Vagina (tissue), 2 donors: ENCODE results near the gene REG1B. TPM values are rescaled to one million over a fixed set of nuclear protein-coding genes. Genes with fewer than 3 reads are reported as not detected.

ENCODE experiments used
- DNase-seq, 2 donors: peaks; one replicate each; pipeline ENCODE4 v3.0.0-alpha.2; 2017; ENCODE audit errors: extremely low spot score in 2 of 2
- H3K27ac ChIP-seq: fragments of 200-600 bp; sonication (generic); one replicate; pipeline ENCODE4 v1.5.1; 2019
- H3K27me3 ChIP-seq: fragments of 200-600 bp; sonication (generic); one replicate; pipeline ENCODE4 v1.5.1; 2019
- H3K36me3 ChIP-seq, 2 donors: fragments of 200-600 bp; sonication (generic); one replicate each; pipeline ENCODE4 v1.5.1; 2017 to 2019
- H3K4me1 ChIP-seq: fragments of 200-600 bp; sonication (generic); one replicate; pipeline ENCODE4 v1.5.1; 2019
- H3K4me3 ChIP-seq, 2 donors: fragments of 200-600 bp; sonication (generic); 1 replicate in 1 of 2; 2 replicates in 1 of 2; pipeline ENCODE4 v1.5.1; 2016 to 2019
- H3K9me3 ChIP-seq: fragments of 200-600 bp; sonication (generic); one replicate; pipeline ENCODE4 v1.5.1; 2019
- POLR2A ChIP-seq, 2 donors: fragments of 450-650 bp; IDR thresholded peaks; one replicate each; pipeline ENCODE4 v1.6.1; 2017; ENCODE audit warnings: antibody characterized with exemption in 2 of 2, mild to moderate bottlenecking in 2 of 2, moderate library complexity in 2 of 2
- POLR2AphosphoS5 ChIP-seq, 2 donors: sonication (generic); formaldehyde crosslinking; IDR thresholded peaks; one replicate each; pipeline ENCODE4 v1.9.0; 2017; ENCODE audit warnings: antibody characterized with exemption in 2 of 2, mild to moderate bottlenecking in 2 of 2, low read depth in 1 of 2; ENCODE audit not compliant: insufficient read depth in 1 of 2
- intact Hi-C: fragments of 100-400 bp; cut with DNase I; formaldehyde crosslinking; loops from one replicate; pipeline ENCODE4 v1.15.1; 2023
- total RNA-seq: library from RNA; depleted of rRNA; stranded (reverse); fragments of >200 nt; gene quantifications from one replicate; pipeline ENCODE4 v1.2.3, GENCODE V29; 2016
- TF ChIP-seq, protein P1 (sequence below), 3 experiments: fragments of 450-650 bp in 2 of 3; fragments of 200-600 bp in 1 of 3; sonication (generic) in 1 of 3; IDR thresholded peaks; one replicate each; pipeline ENCODE4 v1.5.1; 2017 to 2019; ENCODE audit warnings: antibody characterized with exemption in 3 of 3, mild to moderate bottlenecking in 2 of 3, moderate library complexity in 2 of 3

Gene REG1B
- total RNA-seq, 1 donor from 2014 or later, result not detected

DNA sequence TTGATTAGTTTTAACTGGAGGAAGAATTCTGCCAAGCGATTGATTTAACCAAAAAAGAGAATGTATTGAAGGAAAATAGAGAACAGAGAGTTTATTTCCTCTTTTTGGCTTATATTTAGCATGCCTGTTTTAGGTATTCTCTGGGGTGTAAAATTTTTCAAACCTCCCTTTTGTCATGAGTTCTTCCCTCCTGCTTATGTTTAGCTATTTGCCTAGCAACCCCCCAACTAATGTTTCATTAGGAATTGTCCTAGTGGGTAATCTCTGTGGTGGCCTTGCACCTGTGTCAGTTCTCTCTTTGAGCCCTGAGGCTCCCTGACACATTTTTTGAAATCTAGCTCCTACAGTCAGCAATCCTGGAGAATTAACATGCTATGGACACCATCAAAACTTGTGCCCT is 12.5 kb upstream of the REG1B start:
- TF ChIP-seq POLR2AphosphoS5 (IDR thresholded peaks at IDR 0.05; ENCODE audit: insufficient read depth in 1 of 2, low read depth in 1 of 2), result no peak
- no peak for TF ChIP-seq POLR2A (IDR thresholded peaks at IDR 0.05)
- TF ChIP-seq, protein P1, sequence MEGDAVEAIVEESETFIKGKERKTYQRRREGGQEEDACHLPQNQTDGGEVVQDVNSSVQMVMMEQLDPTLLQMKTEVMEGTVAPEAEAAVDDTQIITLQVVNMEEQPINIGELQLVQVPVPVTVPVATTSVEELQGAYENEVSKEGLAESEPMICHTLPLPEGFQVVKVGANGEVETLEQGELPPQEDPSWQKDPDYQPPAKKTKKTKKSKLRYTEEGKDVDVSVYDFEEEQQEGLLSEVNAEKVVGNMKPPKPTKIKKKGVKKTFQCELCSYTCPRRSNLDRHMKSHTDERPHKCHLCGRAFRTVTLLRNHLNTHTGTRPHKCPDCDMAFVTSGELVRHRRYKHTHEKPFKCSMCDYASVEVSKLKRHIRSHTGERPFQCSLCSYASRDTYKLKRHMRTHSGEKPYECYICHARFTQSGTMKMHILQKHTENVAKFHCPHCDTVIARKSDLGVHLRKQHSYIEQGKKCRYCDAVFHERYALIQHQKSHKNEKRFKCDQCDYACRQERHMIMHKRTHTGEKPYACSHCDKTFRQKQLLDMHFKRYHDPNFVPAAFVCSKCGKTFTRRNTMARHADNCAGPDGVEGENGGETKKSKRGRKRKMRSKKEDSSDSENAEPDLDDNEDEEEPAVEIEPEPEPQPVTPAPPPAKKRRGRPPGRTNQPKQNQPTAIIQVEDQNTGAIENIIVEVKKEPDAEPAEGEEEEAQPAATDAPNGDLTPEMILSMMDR (IDR thresholded peaks at IDR 0.05), result no peak
- H3K27me3 ChIP-seq, result no peaks in the 10 kb centered on the region
- H3K4me1 ChIP-seq, result no peaks in the 10 kb centered on the region
- H3K9me3 ChIP-seq, result no peaks in the 10 kb centered on the region
- H3K27ac ChIP-seq, result no peak overlapping the region
- no peak for DNase-seq
- no peaks in the 10 kb centered on the region for H3K36me3 ChIP-seq
- intact Hi-C loops, result no loop called here
- H3K4me3 ChIP-seq, result no peak overlapping the region

DNA sequence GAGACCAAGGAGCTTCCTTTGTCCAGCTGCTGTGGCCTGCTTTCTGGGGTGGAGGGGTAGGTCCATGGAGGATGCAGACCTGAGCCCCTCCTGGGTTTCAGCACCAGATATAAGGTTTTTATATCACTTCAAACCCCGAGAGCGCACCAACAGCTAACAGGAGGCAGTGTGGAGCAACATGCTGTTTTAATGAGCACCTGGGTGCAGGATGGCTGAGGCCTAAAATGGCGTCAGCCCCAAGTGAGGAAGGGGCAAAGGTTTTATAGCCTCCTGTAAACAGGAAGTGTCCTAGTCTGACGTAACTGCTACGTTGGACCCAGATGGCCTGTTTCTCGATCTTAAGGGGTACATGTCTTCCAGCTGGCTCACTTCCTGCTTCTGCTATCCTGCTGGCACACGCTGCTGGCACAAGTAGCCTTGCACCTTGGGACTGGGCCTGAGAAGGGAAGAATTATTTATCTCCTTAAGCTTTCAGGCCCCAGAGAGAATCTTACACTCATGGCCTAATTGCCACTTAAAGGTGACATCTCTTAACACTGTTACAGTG is 11.4 kb upstream of the REG1B start:
- intact Hi-C loops, result no loop called here
- Histone ChIP-seq H3K27ac (no peak overlapping the region), H3K27me3 (no peaks in the 10 kb centered on the region), H3K4me1 (no peaks in the 10 kb centered on the region), H3K9me3 (no peaks in the 10 kb centered on the region), H3K4me3 (no peak overlapping the region), H3K36me3 (no peaks in the 10 kb centered on the region)
- no peak for DNase-seq
- TF ChIP-seq POLR2A (IDR thresholded peaks at IDR 0.05) (no peak), POLR2AphosphoS5 (IDR thresholded peaks at IDR 0.05; ENCODE audit: insufficient read depth in 1 of 2, low read depth in 1 of 2) (no peak)
- TF ChIP-seq, protein P1 (IDR thresholded peaks at IDR 0.05), result no peak

GRCh38 chr2:79097843-79098242 is 10.1 kb upstream of the REG1B start:
- H3K4me3 ChIP-seq, result no peak overlapping the region
- H3K4me1 ChIP-seq, result no peaks in the 10 kb centered on the region
- TF ChIP-seq POLR2A (IDR thresholded peaks at IDR 0.05), result no peak
- TF ChIP-seq POLR2AphosphoS5 (IDR thresholded peaks at IDR 0.05; ENCODE audit: insufficient read depth in 1 of 2, low read depth in 1 of 2), result no peak
- TF ChIP-seq, protein P1 (IDR thresholded peaks at IDR 0.05), result no peak
- intact Hi-C loops, result no loop called here
- H3K27me3 ChIP-seq, result no peaks in the 10 kb centered on the region
- H3K9me3 ChIP-seq, result no peaks in the 10 kb centered on the region
- no peak for DNase-seq
- H3K36me3 ChIP-seq, result no peaks in the 10 kb centered on the region
- no peak overlapping the region for H3K27ac ChIP-seq

GRCh38 chr2:79090693-79091092 is 2.9 kb upstream of the REG1B start:
- no peaks in the 10 kb centered on the region for H3K36me3 ChIP-seq
- intact Hi-C loops, result no loop called here
- TF ChIP-seq POLR2A (IDR thresholded peaks at IDR 0.05) (no peak), POLR2AphosphoS5 (IDR thresholded peaks at IDR 0.05; ENCODE audit: insufficient read depth in 1 of 2, low read depth in 1 of 2) (no peak)

DNA sequence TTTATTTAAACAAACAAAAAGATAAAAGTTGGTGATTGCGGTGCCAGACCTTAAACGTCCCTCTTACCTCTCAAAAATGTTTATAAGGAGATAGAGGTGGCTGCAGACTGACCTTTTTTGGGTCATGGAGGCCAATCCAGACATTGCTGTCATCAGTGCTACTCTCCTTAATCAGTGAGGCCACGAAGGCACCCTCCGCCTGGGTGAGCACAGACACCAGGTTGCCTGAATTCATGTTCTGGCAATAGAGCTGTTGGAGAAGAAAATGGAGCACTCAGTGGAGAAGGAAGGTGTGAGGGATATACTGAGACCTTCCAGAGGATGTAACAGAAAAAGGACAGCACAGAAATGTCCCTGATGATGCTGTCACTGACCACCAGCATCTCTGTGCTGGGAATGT is 1.5 kb downstream of the REG1B start:
- no peaks in the 10 kb centered on the region for H3K9me3 ChIP-seq
- intact Hi-C loops, result no loop called here
- no peak for DNase-seq
- H3K27ac ChIP-seq, result no peak overlapping the region
- H3K4me3 ChIP-seq, result no peak overlapping the region
- no peaks in the 10 kb centered on the region for H3K36me3 ChIP-seq
- no peaks in the 10 kb centered on the region for H3K4me1 ChIP-seq
- TF ChIP-seq POLR2A (IDR thresholded peaks at IDR 0.05) (no peak), POLR2AphosphoS5 (IDR thresholded peaks at IDR 0.05; ENCODE audit: insufficient read depth in 1 of 2, low read depth in 1 of 2) (no peak)
- TF ChIP-seq, protein P1 (IDR thresholded peaks at IDR 0.05), result no peak
- no peaks in the 10 kb centered on the region for H3K27me3 ChIP-seq

More at GRCh38 chr2:79090693-79091092, 2.9 kb upstream of the REG1B start:
- Histone ChIP-seq H3K27me3 (no peaks in the 10 kb centered on the region), H3K4me1 (no peaks in the 10 kb centered on the region), H3K27ac (no peak overlapping the region), H3K9me3 (no peaks in the 10 kb centered on the region), H3K4me3 (no peak overlapping the region)
- no peak for DNase-seq
